ENCODE measurements around the gene VRK1. TPM values are rescaled to one million over a fixed set of nuclear protein-coding genes. Genes with fewer than 3 reads are reported as not detected.

VRK1 gene
- total and polyA plus RNA-seq, 8 donors, result 2.4 to 7.0 (median 3.6) TPM

DNA sequence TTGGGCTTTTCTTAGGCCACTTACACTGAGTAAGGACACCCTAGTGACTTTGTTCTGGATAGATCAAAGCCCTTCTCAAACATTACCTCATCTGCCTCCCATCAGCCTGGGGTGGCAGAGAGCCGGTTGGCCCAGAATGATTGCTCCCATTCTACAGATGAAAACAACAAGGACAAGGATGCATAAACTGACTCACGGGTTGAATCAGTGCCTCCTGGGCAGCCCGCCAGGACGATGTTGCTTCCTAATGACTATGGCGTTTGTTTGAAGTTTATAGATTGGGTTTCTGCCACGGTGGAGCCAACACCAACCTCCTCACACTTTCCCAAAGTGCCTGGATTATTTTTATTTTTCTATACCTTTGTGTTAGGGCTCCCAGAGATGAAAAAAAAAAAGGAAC is 3.6 kb upstream of the VRK1 start:
- H3K27me3 ChIP-seq, result no peaks in the 10 kb centered on the region
- TF ChIP-seq, protein P1, sequence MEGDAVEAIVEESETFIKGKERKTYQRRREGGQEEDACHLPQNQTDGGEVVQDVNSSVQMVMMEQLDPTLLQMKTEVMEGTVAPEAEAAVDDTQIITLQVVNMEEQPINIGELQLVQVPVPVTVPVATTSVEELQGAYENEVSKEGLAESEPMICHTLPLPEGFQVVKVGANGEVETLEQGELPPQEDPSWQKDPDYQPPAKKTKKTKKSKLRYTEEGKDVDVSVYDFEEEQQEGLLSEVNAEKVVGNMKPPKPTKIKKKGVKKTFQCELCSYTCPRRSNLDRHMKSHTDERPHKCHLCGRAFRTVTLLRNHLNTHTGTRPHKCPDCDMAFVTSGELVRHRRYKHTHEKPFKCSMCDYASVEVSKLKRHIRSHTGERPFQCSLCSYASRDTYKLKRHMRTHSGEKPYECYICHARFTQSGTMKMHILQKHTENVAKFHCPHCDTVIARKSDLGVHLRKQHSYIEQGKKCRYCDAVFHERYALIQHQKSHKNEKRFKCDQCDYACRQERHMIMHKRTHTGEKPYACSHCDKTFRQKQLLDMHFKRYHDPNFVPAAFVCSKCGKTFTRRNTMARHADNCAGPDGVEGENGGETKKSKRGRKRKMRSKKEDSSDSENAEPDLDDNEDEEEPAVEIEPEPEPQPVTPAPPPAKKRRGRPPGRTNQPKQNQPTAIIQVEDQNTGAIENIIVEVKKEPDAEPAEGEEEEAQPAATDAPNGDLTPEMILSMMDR (IDR thresholded peaks at IDR 0.05), result no peak
- intact Hi-C loops (cut with DNase I), result no loop called here
- DNase-seq (no peak), FAIRE-seq (no peak), ATAC-seq (no peak)
- no peaks in the 10 kb centered on the region for H3K36me3 ChIP-seq
- no peaks in the 10 kb centered on the region for H3K9me3 ChIP-seq
- peaks cover 0 to 6% (median 0%) of the 10 kb centered on the region in 3 donors for H3K4me1 ChIP-seq
- no peak overlapping the region for H3K4me3 ChIP-seq
- WGBS, 2 donors, result 30 to 35% methylated on average over 6 of the region's 6 CpGs
- H3K27ac ChIP-seq, result no peak overlapping the region

DNA sequence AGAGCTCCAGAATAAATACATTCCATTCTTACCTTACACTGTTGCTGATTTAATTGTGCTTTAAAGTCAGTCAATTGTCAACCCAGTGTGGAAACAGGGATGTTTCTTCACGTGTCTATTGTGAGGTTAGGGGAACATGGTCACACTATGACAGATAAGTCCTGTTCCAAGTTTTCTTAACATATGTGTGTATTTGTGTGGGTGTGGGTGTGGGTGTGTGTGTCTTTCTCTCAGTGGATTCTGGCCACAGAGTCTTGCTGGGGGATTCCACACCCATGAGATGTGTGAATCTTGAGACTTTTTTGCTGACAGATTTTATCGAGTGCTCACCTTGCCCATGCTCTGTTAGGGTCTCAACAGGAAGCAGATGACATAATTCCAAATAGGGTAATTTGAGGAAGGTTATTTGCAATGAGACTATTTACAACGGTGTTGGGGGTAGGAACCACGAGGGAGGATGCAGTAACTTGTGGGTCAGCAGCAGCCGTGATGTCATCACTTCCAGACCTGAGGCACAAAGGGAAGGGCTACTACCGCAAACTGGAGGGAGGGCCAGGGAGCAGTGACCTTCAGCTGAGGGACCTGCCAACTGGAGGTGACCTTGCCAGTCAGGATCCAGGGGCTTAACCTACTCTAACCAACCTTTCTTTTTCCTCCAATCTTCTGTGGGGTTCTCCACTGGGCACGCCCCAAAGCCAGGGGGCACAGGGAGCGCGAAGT is 1.9 kb upstream of the VRK1 start:
- Histone ChIP-seq H3K27me3 (no peaks in the 10 kb centered on the region), H3K27ac (no peak overlapping the region), H3K4me1 (peaks cover 0 to 11% (median 0%) of the 10 kb centered on the region in 3 donors), H3K4me3 (no peak overlapping the region), H3K36me3 (no peaks in the 10 kb centered on the region), H3K9me3 (no peaks in the 10 kb centered on the region)
- FAIRE-seq (no peak), ATAC-seq (no peak), DNase-seq (no peak)
- WGBS, 2 donors, result 58 to 64% methylated on average over 9 of the region's 9 CpGs
- intact Hi-C loops (cut with DNase I), result no loop called here
- TF ChIP-seq, protein P1 (IDR thresholded peaks at IDR 0.05), result no peak

DNA sequence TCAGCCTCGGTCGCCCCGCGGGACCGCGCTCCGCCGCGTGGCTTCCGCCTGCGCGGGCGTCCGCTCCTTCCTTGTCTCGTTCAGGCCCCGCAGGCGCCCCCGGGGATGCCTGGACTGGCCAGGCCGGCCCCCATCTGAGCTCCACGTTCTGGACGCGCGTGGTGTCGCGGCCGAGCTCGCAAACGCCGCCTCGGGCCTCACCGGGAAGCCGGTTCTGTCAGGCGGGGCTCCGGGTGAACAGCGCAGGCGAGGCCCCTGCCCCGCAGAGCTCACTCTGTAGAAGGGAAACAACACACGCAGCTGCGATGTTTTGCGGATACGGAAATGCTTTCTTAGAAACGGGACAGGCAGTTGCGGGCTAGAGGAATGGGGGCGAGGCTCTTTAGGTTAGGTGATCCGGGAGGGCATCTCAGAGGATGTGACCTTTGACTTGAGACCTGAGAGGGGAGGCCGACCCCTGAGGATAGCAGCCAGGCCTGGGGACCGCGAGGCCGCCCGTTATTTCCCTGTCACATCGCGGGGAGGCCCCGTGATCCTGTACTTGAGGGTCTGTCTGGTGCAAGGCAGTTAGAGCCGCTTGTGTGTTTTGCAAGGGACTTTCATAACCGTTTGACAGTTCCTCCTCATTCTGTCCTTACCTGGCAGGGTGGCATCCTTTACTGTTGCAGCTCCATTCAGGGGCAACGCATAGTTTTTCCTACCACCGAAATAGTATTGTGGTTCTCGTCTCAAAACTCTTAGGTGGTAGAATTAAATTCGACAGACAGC is 584 bp downstream of the VRK1 start:
- intact Hi-C loops (cut with DNase I), result no loop called here
- 1% methylated on average over 59 of the region's 59 CpGs for WGBS, 2 donors
- H3K4me1 ChIP-seq, result peaks cover 0 to 11% (median 0%) of the 10 kb centered on the region in 3 donors
- H3K27me3 ChIP-seq, result no peaks in the 10 kb centered on the region
- no peak overlapping the region for H3K27ac ChIP-seq
- no peaks in the 10 kb centered on the region for H3K9me3 ChIP-seq
- H3K4me3 ChIP-seq, result peak overlapping the region; percentile 72 to 94 (median 79)
- TF ChIP-seq, protein P1 (IDR thresholded peaks at IDR 0.05), result no peak
- ATAC-seq (peak in 1 of 4 donors; percentile 1), DNase-seq (peak in 2 of 6 donors; percentile 25 to 76), FAIRE-seq (no peak)
- H3K36me3 ChIP-seq, result no peaks in the 10 kb centered on the region

DNA sequence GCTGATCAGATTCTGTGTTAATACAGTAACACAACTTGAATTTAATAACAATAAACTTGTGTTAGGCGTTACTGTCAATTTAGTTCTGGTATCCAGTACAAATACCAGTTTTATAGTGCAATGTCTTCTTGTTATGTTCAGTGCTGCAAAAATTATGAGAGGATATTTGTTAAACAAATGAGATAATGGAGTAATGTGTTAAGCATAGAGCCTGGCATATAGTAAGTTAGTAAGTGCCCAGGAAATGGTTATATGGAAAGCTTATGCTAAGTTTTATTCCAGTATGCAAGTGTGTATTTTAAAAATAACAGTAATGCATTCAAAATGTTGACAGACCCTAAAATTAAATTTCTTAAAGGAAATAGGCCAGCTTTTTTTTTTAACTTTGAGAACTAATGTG is 1.8 kb downstream of the VRK1 start:
- Histone ChIP-seq H3K4me3 (no peak overlapping the region), H3K4me1 (peaks cover 0 to 11% (median 0%) of the 10 kb centered on the region in 3 donors), H3K36me3 (no peaks in the 10 kb centered on the region), H3K9me3 (no peaks in the 10 kb centered on the region), H3K27me3 (no peaks in the 10 kb centered on the region), H3K27ac (no peak overlapping the region)
- TF ChIP-seq, protein P1 (IDR thresholded peaks at IDR 0.05), result no peak
- no peak for DNase-seq
- intact Hi-C loops (cut with DNase I), result no loop called here
- no peak for FAIRE-seq
- WGBS, 2 donors, result 89 to 93% methylated on average over 1 of the region's 1 CpG
- ATAC-seq, result no peak

Measured in pancreas (tissue), 10 donors.